ENCODE results near the gene MAP3K13. TPM values are rescaled to one million over a fixed set of nuclear protein-coding genes. Genes with fewer than 3 reads are reported as not detected.
A peak's percentile ranks its signal among the peaks of the same experiment; 100 is the strongest.

The MAP3K13 gene
- total RNA-seq (2014; rRNA removed; shearing (Covaris generic)): 2.0 and 4.4 TPM in 2 replicates

GRCh38 chr3:185362850-185363661 is at the start of gene MAP3K13:
Gene MAP3K13, plus strand, starts transcription at chr3:185363136. Its CDS starts 65,446 bp downstream, at chr3:185428582.
- in situ Hi-C loops (cut with HindIII; ENCODE audit: low sequenced_read_pairs): no loop called here

DNA sequence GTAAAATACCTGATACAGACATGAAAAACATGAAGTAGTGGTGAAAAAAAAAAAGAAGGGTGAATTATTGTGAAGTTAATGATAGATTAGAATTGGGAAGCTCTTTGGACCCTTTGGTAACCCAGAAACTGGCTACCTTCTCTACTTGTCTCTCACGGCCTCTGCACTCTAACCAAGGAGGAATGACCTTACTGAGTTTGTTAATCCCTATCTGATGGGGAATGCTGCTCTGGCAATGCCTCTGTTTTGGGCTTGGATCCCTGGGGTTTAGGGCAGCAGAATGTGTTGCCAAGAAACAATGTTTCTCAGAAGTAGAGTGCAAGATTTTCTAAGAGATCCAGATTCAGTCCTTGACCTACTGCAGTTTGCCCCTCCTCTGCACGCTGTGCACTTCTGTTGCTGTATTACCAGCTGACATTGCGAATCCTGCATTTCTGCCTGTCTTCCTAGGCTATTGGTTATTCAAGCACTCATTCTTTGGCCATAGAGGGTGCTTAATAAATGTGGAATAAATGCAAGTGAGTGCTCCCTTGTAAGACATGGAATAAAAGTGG is 49.2 kb upstream of the MAP3K13 start:
- in situ Hi-C loops (cut with HindIII; ENCODE audit: low sequenced_read_pairs): no loop called here
- DNase-seq (ENCODE audit: low spot score): peak; percentile 10

More at GRCh38 chr3:185362850-185363661, at the start of gene MAP3K13:
- DNase-seq (ENCODE audit: low spot score): peak; percentile 98

DNA sequence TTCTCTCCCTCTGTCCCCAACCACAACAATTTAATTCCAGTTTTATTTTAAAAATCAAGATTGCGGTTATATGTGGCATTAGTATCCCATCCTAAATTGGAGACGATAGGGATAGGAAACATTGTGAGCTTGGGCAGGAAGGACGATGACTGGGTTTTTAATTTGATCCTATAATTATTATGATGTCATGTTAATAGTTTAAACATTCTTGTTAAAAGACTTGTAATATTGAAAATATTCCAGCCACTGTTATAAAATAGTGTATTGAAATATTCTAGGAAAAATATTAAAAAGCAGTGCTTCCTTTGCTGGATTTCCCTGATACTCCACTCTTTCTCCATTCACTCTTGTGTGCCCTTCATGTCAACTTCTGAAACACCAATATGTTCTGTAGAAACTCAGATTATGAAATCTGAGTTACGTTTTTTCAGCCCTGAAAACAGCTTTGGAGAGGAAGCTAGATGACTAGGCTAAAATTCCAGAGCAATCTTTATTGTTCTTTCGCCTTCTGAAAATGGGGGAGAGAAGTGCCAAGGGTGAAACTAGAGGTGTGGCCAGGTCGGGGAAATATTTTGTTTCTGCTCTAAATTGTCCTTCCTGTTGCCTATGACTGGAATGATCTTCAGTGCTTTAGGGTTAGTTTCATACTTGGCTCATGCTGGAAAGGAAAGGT is 46.1 kb upstream of the MAP3K13 start:
- no peak for DNase-seq (ENCODE audit: low spot score)
- in situ Hi-C loops (cut with HindIII; ENCODE audit: low sequenced_read_pairs): no loop called here

DNA sequence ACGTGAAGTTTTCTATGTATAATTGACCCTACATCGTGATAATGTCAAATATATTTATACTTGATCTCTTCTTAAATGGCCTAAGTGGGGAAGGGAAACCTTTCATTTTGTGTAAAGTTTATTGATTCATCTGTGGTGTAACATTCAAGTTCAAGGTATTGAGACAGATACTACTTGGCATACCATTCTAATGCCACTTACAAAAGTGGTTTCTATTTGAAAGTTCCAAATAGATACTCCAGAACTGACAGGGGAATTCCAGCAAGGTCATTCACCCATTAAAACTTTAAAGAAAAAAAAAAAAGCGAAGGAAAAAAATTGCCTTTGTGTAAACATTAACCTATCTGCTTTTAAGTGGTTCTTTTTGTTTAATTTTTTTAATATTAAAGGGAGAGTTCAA is 45.3 kb upstream of the MAP3K13 start:
- in situ Hi-C loops (cut with HindIII; ENCODE audit: low sequenced_read_pairs): no loop called here
- no peak for DNase-seq (ENCODE audit: low spot score)

DNA sequence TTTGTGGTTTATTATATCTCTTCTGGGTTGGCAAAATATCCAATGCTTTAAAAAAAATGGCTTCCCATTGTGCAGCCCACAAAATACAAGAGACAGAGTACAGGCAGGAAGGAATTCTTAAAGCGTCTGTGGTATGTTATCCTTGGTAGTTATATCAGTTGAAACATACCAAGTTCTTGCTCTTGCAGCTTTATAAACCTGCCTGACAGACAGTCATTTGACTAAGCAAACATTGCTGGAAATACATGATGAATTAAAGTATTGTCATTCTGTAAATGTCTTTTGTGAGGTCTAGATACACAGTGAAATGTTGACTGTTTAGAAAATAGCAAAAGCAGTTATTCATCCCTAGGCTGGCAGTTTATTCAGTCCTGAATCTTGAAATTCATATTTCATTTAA is 44.8 kb upstream of the MAP3K13 start:
- DNase-seq (ENCODE audit: low spot score): no peak
- in situ Hi-C loops (cut with HindIII; ENCODE audit: low sequenced_read_pairs): no loop called here

GRCh38 chr3:185319801-185320200 is 43.1 kb upstream of the MAP3K13 start:
- DNase-seq (ENCODE audit: low spot score): no peak
- in situ Hi-C loops (cut with HindIII; ENCODE audit: low sequenced_read_pairs): no loop called here

DNA sequence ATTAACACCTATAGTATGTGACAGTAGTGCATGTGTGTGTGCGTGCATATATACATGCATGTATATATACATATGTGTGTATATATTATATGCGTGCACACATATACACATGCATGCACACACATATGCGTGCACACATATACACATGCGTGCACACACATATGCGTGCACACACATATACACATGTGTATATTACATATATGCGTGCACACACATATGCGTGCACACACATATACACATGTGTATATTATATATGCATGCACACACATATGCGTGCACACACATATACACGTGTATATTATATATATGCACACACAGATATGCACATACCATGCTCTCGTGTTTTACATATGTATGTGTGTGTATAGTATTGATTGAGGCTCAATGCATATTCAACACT is 42.0 kb upstream of the MAP3K13 start:
- in situ Hi-C loops (cut with HindIII; ENCODE audit: low sequenced_read_pairs): no loop called here
- no peak for DNase-seq (ENCODE audit: low spot score)

GRCh38 chr3:185322101-185322719 is 40.7 kb upstream of the MAP3K13 start:
- in situ Hi-C loops (cut with HindIII; ENCODE audit: low sequenced_read_pairs): no loop called here
- DNase-seq (ENCODE audit: low spot score): no peak

GRCh38 chr3:185325946-185326791 is 36.8 kb upstream of the MAP3K13 start:
- DNase-seq (ENCODE audit: low spot score): no peak
- in situ Hi-C loops (cut with HindIII; ENCODE audit: low sequenced_read_pairs): no loop called here

DNA sequence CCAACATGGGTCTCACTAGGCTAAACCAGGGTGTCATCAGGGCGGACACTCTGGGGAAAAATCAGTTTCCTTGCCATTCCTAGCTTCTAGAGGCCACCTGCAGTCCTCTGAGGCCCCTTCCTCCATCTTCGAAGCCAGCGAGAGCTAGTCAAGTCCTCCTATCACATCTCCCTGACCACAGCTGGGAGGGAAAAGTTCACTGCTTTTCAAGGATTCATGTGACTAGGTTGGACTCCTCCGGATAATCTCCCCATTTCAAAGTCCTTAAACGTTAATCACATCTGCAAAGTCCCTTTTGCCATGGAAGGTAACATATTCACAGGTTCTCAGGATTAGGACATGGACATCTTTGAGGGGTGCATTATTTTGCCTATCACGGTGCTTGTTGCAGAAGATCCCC is 35.9 kb upstream of the MAP3K13 start:
- DNase-seq (ENCODE audit: low spot score): no peak
- in situ Hi-C loops (cut with HindIII; ENCODE audit: low sequenced_read_pairs): no loop called here

DNA sequence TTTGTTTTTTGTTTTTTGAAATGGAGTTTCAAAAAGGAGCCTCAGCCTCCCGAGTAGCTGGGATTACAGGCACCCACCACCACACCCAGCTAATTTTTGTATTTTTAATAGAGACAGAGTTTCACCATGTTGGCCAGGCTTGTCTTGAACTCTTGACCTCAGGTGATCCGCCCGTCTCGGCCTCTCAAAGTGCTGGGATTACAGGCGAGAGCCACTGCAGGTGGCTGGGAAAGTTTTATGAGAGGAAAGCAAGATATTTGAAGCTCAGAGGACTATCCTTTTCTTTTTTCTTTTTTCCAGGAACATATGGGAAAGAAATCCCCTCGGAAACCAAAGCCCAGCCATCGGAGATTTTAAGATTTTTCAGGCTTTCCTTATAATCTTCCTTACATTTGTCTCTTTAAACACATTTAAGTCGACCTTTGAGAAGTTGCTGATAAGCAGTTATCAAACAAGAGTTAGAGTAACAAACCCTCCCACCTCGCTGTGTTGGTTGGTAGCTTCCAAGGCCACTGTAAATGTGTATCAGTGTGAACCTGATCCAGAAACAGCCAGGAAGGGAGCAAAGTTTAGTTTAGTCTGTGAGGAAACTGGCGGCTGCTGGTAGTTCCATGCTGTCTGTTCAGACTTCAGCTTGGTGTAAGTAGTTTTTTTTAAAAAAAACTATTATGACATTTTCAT is 34.5 kb upstream of the MAP3K13 start:
- DNase-seq (ENCODE audit: low spot score): no peak
- in situ Hi-C loops (cut with HindIII; ENCODE audit: low sequenced_read_pairs): no loop called here

- in situ Hi-C loops (cut with HindIII; ENCODE audit: low sequenced_read_pairs): no loop called here
- no peak for DNase-seq (ENCODE audit: low spot score)
These were observed 32.7 kb upstream of the MAP3K13 start for GRCh38 chr3:185330238-185330637.

- in situ Hi-C loops (cut with HindIII; ENCODE audit: low sequenced_read_pairs): no loop called here
- no peak for DNase-seq (ENCODE audit: low spot score)
These were observed 32.3 kb upstream of the MAP3K13 start for GRCh38 chr3:185330644-185331043.

DNA sequence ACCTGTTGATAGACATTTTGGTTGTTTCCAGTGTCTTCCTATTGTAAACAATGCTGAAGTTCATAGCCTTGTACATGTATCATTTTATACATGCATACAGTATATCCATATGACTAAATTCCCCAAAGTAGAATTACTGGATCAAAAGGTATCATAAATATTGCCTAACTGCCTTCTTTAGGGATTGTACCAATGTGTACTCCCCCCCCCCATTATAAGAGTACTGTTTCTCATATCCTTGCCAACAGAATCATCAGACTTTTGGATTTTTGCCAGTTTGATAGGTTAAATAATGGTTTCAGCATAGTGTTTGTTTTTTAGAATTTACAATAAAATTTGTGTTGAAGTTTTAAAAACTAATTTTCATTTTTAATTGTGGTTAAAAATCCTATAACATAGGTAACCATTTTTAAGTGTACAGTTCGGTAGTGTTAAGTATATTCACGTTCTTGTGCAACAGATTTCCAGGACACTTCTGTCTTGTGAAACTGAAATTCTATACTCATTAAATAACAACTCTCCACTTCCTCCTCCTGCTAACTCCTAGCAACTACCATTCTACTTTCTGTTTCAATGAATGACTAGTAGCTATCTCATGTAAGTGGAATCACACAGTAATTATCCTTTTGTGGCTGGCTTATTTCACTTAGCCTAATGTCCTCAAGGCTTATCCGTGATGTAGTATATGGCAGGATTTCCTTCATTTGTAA is 30.8 kb upstream of the MAP3K13 start:
- DNase-seq (ENCODE audit: low spot score): no peak
- in situ Hi-C loops (cut with HindIII; ENCODE audit: low sequenced_read_pairs): no loop called here

GRCh38 chr3:185335799-185336198 is 27.1 kb upstream of the MAP3K13 start:
- in situ Hi-C loops (cut with HindIII; ENCODE audit: low sequenced_read_pairs): no loop called here
- DNase-seq (ENCODE audit: low spot score): no peak

DNA sequence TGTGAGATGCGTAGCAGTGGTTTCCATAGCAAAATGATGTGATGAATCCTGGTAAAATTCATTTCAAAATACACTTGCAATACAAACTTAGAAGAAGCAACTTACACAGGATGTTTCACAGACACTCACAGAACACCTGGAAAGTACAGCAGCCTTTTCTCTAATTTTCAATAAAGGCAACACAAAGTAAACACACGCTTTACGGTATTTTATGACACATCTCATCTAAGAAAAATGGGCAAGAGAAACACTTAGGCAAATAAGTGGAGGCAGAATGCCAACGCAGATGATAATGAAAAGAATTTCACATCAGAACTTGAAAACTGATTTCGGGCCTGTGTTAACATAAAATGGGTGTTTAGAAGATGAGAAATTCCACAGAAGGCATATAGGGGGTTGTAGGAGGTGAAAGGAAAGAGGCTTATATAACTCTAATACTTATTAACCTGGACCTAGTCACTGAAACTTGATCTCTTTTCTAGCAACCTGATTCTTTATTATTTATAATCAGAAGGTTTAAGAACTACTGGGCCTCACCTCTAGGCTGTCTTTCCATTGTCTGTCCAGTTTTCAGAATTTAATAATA is 25.6 kb upstream of the MAP3K13 start:
- DNase-seq (ENCODE audit: low spot score): no peak

DNA sequence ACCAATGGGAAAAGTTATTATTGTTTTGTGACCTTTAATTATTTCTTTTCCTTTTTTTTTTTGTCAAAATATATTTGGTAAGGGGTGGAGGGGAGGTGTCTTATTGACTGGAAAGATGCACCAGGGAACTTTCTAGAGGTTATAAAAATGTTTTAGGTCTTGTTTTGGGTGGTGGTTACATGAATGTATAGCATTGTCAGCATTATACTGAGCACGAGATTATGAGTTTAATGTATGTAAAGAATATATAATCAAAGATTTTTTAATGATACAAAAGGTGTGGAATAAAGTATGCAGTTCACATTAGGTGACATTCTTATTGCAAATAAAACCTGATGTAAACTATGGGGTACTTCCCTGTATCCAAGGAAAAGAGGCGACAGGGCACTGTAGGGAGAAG is 23.0 kb upstream of the MAP3K13 start:
- DNase-seq (ENCODE audit: low spot score): no peak
- in situ Hi-C loops (cut with HindIII; ENCODE audit: low sequenced_read_pairs): no loop called here

More for the DNA sequence above, 25.6 kb upstream of the MAP3K13 start:
- in situ Hi-C loops (cut with HindIII; ENCODE audit: low sequenced_read_pairs): no loop called here

DNA sequence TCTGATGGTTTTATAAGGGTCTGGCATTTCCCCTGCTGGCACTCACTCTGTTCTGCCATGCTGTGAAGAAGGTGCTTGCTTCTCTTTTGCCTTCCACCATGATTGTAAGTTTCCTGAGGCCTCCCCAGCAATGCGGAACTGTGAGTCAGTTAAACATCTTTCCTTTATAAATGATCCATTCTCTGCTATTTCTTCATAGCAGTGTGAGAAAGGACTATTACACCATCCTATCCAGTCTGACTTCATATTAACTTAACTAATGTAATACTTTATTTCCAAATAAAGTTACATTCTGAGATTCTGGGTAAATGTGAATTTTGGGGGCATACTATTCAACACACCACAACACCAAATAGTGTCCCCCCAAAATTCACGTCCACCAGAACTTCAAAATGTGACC is 22.2 kb upstream of the MAP3K13 start:
- in situ Hi-C loops (cut with HindIII; ENCODE audit: low sequenced_read_pairs): no loop called here
- no peak for DNase-seq (ENCODE audit: low spot score)

Data from G401 (cell line).